ENCODE results near the gene ALG5.

The ALG5 gene

GRCh38 chr13:36979361-36980050 lies 19.6 kb downstream of the ALG5 start:
- no peak for DNase-seq (ENCODE audit: low read depth in 2 of 2)

- no peak for DNase-seq (ENCODE audit: low read depth in 2 of 2)
Measured at GRCh38 chr13:36975172-36975571, 24.0 kb downstream of the ALG5 start.

- DNase-seq (ENCODE audit: low read depth in 2 of 2) = no peak
Measured at GRCh38 chr13:36973621-36974295, 25.4 kb downstream of the ALG5 start.

GRCh38 chr13:36973009-36973408 lies 26.1 kb downstream of the ALG5 start:
- no peak for DNase-seq (ENCODE audit: low read depth in 2 of 2)

GRCh38 chr13:36966404-36966803 lies 32.7 kb downstream of the ALG5 start:
- DNase-seq (ENCODE audit: low read depth in 2 of 2) = no peak

GRCh38 chr13:36965767-36966166 lies 33.4 kb downstream of the ALG5 start:
- no peak for DNase-seq (ENCODE audit: low read depth in 2 of 2)

GRCh38 chr13:36959456-36960116 lies 39.6 kb downstream of the ALG5 start:
- no peak for DNase-seq (ENCODE audit: low read depth in 2 of 2)

- no peak for DNase-seq (ENCODE audit: low read depth in 2 of 2)
Measured at GRCh38 chr13:36954542-36954941, 44.6 kb downstream of the ALG5 start.

- DNase-seq (ENCODE audit: low read depth in 2 of 2) = no peak
Measured at GRCh38 chr13:36950920-36951319, 48.2 kb downstream of the ALG5 start.

GRCh38 chr13:36950330-36950729 lies 48.8 kb downstream of the ALG5 start:
- DNase-seq (ENCODE audit: low read depth in 2 of 2) = no peak

GRCh38 chr13:36945078-36945477 lies 54.1 kb downstream of the ALG5 start:
- DNase-seq (ENCODE audit: low read depth in 2 of 2) = no peak

- DNase-seq (ENCODE audit: low read depth in 2 of 2) = no peak
Measured at GRCh38 chr13:36925603-36926002, 73.5 kb downstream of the ALG5 start.

GRCh38 chr13:36924001-36924400 lies 75.1 kb downstream of the ALG5 start:
- no peak for DNase-seq (ENCODE audit: low read depth in 2 of 2)

GRCh38 chr13:36921631-36922301 lies 77.4 kb downstream of the ALG5 start:
- no peak for DNase-seq (ENCODE audit: low read depth in 2 of 2)

- no peak for DNase-seq (ENCODE audit: low read depth in 2 of 2)
Measured at GRCh38 chr13:36920616-36921185, 78.4 kb downstream of the ALG5 start.

- DNase-seq (ENCODE audit: low read depth in 2 of 2) = no peak
Measured at GRCh38 chr13:36919833-36920615, 79.1 kb downstream of the ALG5 start, which contains the start of gene SMAD9. SMAD9 (minus strand) TSS chr13:36920238; CDS start chr13:36879689, 40,549 bp downstream.

- no peak for DNase-seq (ENCODE audit: low read depth in 2 of 2)
Measured at GRCh38 chr13:36919171-36919832, 79.8 kb downstream of the ALG5 start.

- DNase-seq (ENCODE audit: low read depth in 2 of 2) = no peak
Measured at GRCh38 chr13:36918246-36919131, 80.7 kb downstream of the ALG5 start.

GRCh38 chr13:36917311-36917710 lies 81.8 kb downstream of the ALG5 start:
- DNase-seq (ENCODE audit: low read depth in 2 of 2) = no peak
